Keratinocyte (primary cell): ENCODE data around the gene EPHB2. TPM values are rescaled to one million over a fixed set of nuclear protein-coding genes. Genes with fewer than 3 reads are reported as not detected.

Experiments
- DNase-seq: peaks from one replicate; pipeline ENCODE4 v3.0.0-alpha.2; 2011; ENCODE audit warnings: low read depth, missing footprints, low spot score
- FAIRE-seq: peaks from 2 replicates; lab custom pipeline; 2011; peaks lifted over from hg19 to GRCh38; lab: Jason Lieb, UNC
- H2AFZ ChIP-seq: 2 replicates; pipeline ENCODE4 v1.6.0; 2012; ENCODE audit warnings: low read length, control low read depth, inconsistent platforms; ENCODE audit not compliant: control insufficient read depth
- H3K27ac ChIP-seq: 2 replicates; pipeline ENCODE4 v1.5.1; 2011; ENCODE audit warnings: low read length; ENCODE audit not compliant: control insufficient read depth, insufficient read depth
- H3K27me3 ChIP-seq: 3 replicates; pipeline ENCODE4 v1.6.0; 2011; ENCODE audit warnings: low read length; ENCODE audit not compliant: control insufficient read depth, insufficient read depth; ENCODE audit errors: extremely low read depth
- H3K36me3 ChIP-seq, 2 experiments: 2 replicates in 1 of 2; 3 replicates in 1 of 2; pipeline ENCODE4 v1.5.1; 2011; ENCODE audit warnings: low read length in 2 of 2, mild to moderate bottlenecking in 1 of 2; ENCODE audit not compliant: control insufficient read depth in 2 of 2, insufficient read depth in 2 of 2; ENCODE audit errors: extremely low read depth in 1 of 2
- H3K4me1 ChIP-seq: 3 replicates; pipeline ENCODE4 v1.5.1; 2011; ENCODE audit warnings: low read length; ENCODE audit not compliant: control insufficient read depth, insufficient read depth; ENCODE audit errors: extremely low read depth
- H3K4me2 ChIP-seq: 3 replicates; pipeline ENCODE4 v1.6.0; 2011; ENCODE audit warnings: low read depth, low read length; ENCODE audit not compliant: control insufficient read depth, insufficient read depth; ENCODE audit errors: extremely low read depth
- H3K4me3 ChIP-seq, 3 experiments: fragments of 200-600 bp in 1 of 3; sonication (generic) in 1 of 3; 2 replicates in 2 of 3; 3 replicates in 1 of 3; pipeline ENCODE4 v1.5.1; 2011 to 2016; ENCODE audit warnings: low read length in 3 of 3, mild to moderate bottlenecking in 3 of 3, control low read depth in 2 of 3, inconsistent platforms in 1 of 3, low read depth in 1 of 3, mixed read lengths in 1 of 3, mixed run types in 1 of 3, moderate library complexity in 1 of 3; ENCODE audit not compliant: control insufficient read depth in 2 of 3, insufficient read depth in 2 of 3; ENCODE audit errors: extremely low read depth in 1 of 3
- H3K79me2 ChIP-seq: 2 replicates; pipeline ENCODE4 v1.6.0; 2012; ENCODE audit warnings: low read length; ENCODE audit not compliant: control insufficient read depth, insufficient read depth
- H3K9ac ChIP-seq: 3 replicates; pipeline ENCODE4 v1.6.0; 2011; ENCODE audit warnings: low read length; ENCODE audit not compliant: control insufficient read depth, insufficient read depth; ENCODE audit errors: extremely low read depth
- H3K9me1 ChIP-seq: 3 replicates; pipeline ENCODE4 v1.6.0; 2011; ENCODE audit warnings: low read length; ENCODE audit not compliant: control insufficient read depth, insufficient read depth; ENCODE audit errors: extremely low read depth
- H3K9me3 ChIP-seq: 2 replicates; pipeline ENCODE4 v1.5.1; 2012; ENCODE audit warnings: low read depth, low read length; ENCODE audit not compliant: control insufficient read depth
- H4K20me1 ChIP-seq: 3 replicates; pipeline ENCODE4 v1.6.0; 2011; ENCODE audit warnings: low read length; ENCODE audit not compliant: control insufficient read depth, insufficient read depth; ENCODE audit errors: extremely low read depth
- EZH2 ChIP-seq: IDR thresholded peaks from one replicate; pipeline ENCODE4 v1.6.1; 2012; ENCODE audit warnings: inconsistent platforms, mild to moderate bottlenecking, low read length, moderate library complexity
- dilution Hi-C: fragments of 300-500 bp; cut with MboI; formaldehyde crosslinking; loops from one replicate; pipeline ENCODE4 v1.7.0; 2020; ENCODE audit warnings: low sequenced_read_pairs; ENCODE audit not compliant: extremely low pct_ligation_motif_present
- polyA plus RNA-seq, 5 experiments: library from polyadenylated mRNA; depleted of rRNA in 3 of 5; stranded (reverse) in 3 of 5; stranded (forward) in 1 of 5; unstranded in 1 of 5; fragments of >200 nt; gene quantifications; 1 replicate in 1 of 5; 2 replicates in 3 of 5; 3 replicates in 1 of 5; pipeline versions ENCODE4 v1.2.1 to v1.2.3, GENCODE V29; 2011 to 2012; ENCODE audit warnings: missing spikeins in 2 of 5, low read depth in 1 of 5, low replicate concordance in 1 of 5
- TF ChIP-seq, protein P1 (sequence below), 3 experiments: IDR thresholded peaks in 1 of 3; conservative IDR thresholded peaks in 1 of 3; optimal IDR thresholded peaks in 1 of 3; 2 replicates in 2 of 3; 3 replicates in 1 of 3; pipeline versions ENCODE3 to v1.5.1; 2011; ENCODE audit warnings: low read length in 3 of 3, mild to moderate bottlenecking in 3 of 3, moderate library complexity in 2 of 3, control low read depth in 1 of 3, inconsistent platforms in 1 of 3; ENCODE audit not compliant: insufficient read depth in 2 of 3; ENCODE audit errors: extremely low read depth in 1 of 3

EPHB2 gene
- polyA plus RNA-seq, 1 donor (not counting 4 experiments of a cell fraction or from before 2014, with no cell fraction given) = 0.10 TPM

DNA sequence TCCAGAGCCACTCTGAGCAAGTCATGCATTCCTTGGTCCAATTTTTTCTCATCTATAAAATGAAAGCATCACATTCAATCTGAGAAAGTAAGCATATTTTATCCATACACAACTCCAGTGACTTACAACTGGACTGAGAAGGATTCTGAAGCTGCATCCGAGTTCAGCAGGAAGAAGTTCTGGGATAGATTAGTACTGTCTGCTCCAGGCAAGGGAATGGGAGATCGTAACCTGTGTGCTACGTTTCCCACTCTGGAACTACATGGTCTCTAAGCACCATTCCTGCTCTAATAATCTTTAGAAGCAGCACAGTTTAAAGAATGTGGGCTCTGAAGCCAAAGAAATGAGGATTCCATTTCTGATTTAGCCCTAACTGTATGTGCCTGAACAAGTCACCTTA is 182.7 kb downstream of the EPHB2 start:
- TF ChIP-seq EZH2 = no peak
- TF ChIP-seq, protein P1, sequence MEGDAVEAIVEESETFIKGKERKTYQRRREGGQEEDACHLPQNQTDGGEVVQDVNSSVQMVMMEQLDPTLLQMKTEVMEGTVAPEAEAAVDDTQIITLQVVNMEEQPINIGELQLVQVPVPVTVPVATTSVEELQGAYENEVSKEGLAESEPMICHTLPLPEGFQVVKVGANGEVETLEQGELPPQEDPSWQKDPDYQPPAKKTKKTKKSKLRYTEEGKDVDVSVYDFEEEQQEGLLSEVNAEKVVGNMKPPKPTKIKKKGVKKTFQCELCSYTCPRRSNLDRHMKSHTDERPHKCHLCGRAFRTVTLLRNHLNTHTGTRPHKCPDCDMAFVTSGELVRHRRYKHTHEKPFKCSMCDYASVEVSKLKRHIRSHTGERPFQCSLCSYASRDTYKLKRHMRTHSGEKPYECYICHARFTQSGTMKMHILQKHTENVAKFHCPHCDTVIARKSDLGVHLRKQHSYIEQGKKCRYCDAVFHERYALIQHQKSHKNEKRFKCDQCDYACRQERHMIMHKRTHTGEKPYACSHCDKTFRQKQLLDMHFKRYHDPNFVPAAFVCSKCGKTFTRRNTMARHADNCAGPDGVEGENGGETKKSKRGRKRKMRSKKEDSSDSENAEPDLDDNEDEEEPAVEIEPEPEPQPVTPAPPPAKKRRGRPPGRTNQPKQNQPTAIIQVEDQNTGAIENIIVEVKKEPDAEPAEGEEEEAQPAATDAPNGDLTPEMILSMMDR (optimal IDR thresholded peaks at IDR 0.05 in 1 of 3, IDR thresholded peaks at IDR 0.05 in 1 of 3, conservative IDR thresholded peaks at IDR 0.05 in 1 of 3; ENCODE audit: extremely low read depth in 1 of 3, insufficient read depth in 2 of 3, low read length in 3 of 3) = no peak
- Histone ChIP-seq H3K27me3 (peaks cover 4% of the 10 kb centered on the region), H3K4me3 (no peak overlapping the region), H2AFZ (no peak overlapping the region), H3K9me1 (no peaks in the 10 kb centered on the region), H3K9me3 (no peaks in the 10 kb centered on the region), H3K4me1 (no peaks in the 10 kb centered on the region), H3K4me2 (no peak overlapping the region), H4K20me1 (no peaks in the 10 kb centered on the region), H3K27ac (no peak overlapping the region), H3K36me3 (no peaks in the 10 kb centered on the region), H3K9ac (no peak overlapping the region), H3K79me2 (no peaks in the 10 kb centered on the region)
- DNase-seq = no peak
- FAIRE-seq = no peak
- dilution Hi-C loops = no loop called here

DNA sequence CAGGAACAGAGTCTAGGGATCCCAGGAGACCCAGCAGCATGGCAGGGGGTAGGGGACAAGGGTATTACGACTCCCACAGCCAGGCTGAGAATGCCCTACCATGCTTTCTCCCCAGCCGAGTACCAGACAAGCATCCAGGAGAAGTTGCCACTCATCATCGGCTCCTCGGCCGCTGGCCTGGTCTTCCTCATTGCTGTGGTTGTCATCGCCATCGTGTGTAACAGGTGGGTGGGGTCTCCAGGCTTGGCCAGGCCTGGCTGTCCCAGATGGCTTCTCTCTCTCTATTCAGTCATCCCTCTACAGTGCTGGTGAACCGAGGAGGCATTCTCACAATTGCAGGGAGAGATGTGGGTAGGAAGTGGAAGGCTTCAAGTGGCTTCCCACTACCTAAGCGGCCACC is 184.7 kb downstream of the EPHB2 start:
- Histone ChIP-seq H3K27me3 (peaks cover under 1% of the 10 kb centered on the region), H3K27ac (no peak overlapping the region), H3K9me3 (no peaks in the 10 kb centered on the region), H3K4me2 (no peak overlapping the region), H3K79me2 (no peaks in the 10 kb centered on the region), H3K4me1 (no peaks in the 10 kb centered on the region), H3K9me1 (no peaks in the 10 kb centered on the region), H3K36me3 (no peaks in the 10 kb centered on the region), H2AFZ (no peak overlapping the region), H3K9ac (no peak overlapping the region), H4K20me1 (no peaks in the 10 kb centered on the region), H3K4me3 (no peak overlapping the region)
- no peak for TF ChIP-seq EZH2
- TF ChIP-seq, protein P1 (optimal IDR thresholded peaks at IDR 0.05 in 1 of 3, IDR thresholded peaks at IDR 0.05 in 1 of 3, conservative IDR thresholded peaks at IDR 0.05 in 1 of 3; ENCODE audit: extremely low read depth in 1 of 3, insufficient read depth in 2 of 3, low read length in 3 of 3) = no peak
- DNase-seq = no peak
- dilution Hi-C loops = no loop called here
- FAIRE-seq = no peak
